Uterus (tissue), 4 donors: Measurements from ENCODE around the gene GPR176. TPM values are rescaled to one million over a fixed set of nuclear protein-coding genes. Genes with fewer than 3 reads are reported as not detected.

Experiments used
- small RNA-seq: library from RNA; depleted of rRNA; stranded (forward); fragments of <200 nt; gene quantifications from one replicate; pipeline ENCODE3, GENCODE V24; 2016
- total RNA-seq, 4 donors: library from RNA; depleted of rRNA in 3 of 4; stranded (reverse); fragments of >200 nt in 3 of 4; gene quantifications; one replicate each; pipeline versions ENCODE4 v1.1.0 to v1.2.4, GENCODE V29; 2014 to 2023
- donor health status: DM: yes; HTN: yes; CAD: no.

GPR176 gene
- total RNA-seq, 4 donors from 2014 or later, result 5.5 to 11.8 (median 7.1) TPM

Small RNAs within 50 kb of the gene (small RNA-seq; reads per million reads assigned to genes)
- gene RF00019, result not detected

Other genes starting within 250 kb of the GPR176 start
- 1 to 10 TPM in 3 of 4 donors, under 1 TPM in 1; 0.77 to 4.3 (median 2.6) TPM for gene FSIP1, start 137.4 kb downstream of the GPR176 start, total RNA-seq
- gene EIF2AK4, start 13.8 kb upstream of the GPR176 start, total RNA-seq, result 10 to 100 TPM; 18.2 to 59.4 (median 36.7) TPM
- 100 to 1,000 TPM; 142 to 485 (median 230) TPM for gene SRP14, start 118.9 kb upstream of the GPR176 start, total RNA-seq
- 10 to 100 TPM in 3 of 4 donors, 1 to 10 TPM in 1; 7.1 to 46.2 (median 22.6) TPM for gene BMF, start 188.6 kb upstream of the GPR176 start, total RNA-seq
- 10 to 100 TPM in 1 of 4 donors, under 1 TPM in 1, not detected in 2; under 0.01 to 31.5 TPM for gene BUB1B, start 240.8 kb upstream of the GPR176 start, total RNA-seq